Coronary artery (tissue), 2 donors: ENCODE data around the gene CTNNA3.

Experiments
- DNase-seq: peaks from one replicate; pipeline ENCODE4 v3.0.0-alpha.2; 2017; ENCODE audit warnings: low spot score
- H3K27ac ChIP-seq, 2 donors: fragments of 200-600 bp; sonication (generic); one replicate each; pipeline ENCODE4 v1.5.1; 2016 to 2019
- H3K4me3 ChIP-seq: fragments of 200-600 bp; sonication (generic); 2 replicates; pipeline ENCODE4 v1.5.1; 2016; ENCODE audit warnings: mild to moderate bottlenecking, moderate library complexity
- CTCF ChIP-seq: fragments of 200-600 bp; sonication (generic); IDR thresholded peaks from one replicate; pipeline ENCODE4 v1.5.1; 2019; ENCODE audit warnings: antibody characterized with exemption

Gene CTNNA3

GRCh38 chr10:66273966-66274519 lies 1422.0 kb downstream of the CTNNA3 start:
- H3K4me3 ChIP-seq: no peak overlapping the region
- no peak for DNase-seq
- no peak for TF ChIP-seq CTCF

DNA sequence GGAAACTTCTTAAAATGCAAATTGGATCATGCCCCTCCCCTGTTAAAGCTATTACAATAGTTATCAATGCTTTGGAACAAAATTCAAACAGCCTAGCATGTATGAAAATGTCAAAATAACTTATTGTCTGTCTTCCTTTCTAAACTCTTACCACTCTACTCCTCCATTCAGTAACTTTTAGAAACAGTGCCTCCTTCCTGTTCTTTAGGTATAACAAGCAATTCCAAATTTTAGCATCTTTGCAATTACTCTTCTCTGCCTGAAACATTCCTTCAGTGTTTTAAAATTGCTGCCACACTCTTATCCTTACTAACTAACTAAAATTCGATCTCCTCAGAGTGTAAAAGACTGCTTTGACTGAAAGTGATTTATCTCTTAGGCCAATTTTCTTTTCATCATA lies 1430.6 kb downstream of the CTNNA3 start:
- no peak overlapping the region for H3K27ac ChIP-seq
- no peak for TF ChIP-seq CTCF
- DNase-seq: no peak
- H3K4me3 ChIP-seq: no peak overlapping the region

More at GRCh38 chr10:66273966-66274519, 1422.0 kb downstream of the CTNNA3 start:
- H3K27ac ChIP-seq: no peak overlapping the region

DNA sequence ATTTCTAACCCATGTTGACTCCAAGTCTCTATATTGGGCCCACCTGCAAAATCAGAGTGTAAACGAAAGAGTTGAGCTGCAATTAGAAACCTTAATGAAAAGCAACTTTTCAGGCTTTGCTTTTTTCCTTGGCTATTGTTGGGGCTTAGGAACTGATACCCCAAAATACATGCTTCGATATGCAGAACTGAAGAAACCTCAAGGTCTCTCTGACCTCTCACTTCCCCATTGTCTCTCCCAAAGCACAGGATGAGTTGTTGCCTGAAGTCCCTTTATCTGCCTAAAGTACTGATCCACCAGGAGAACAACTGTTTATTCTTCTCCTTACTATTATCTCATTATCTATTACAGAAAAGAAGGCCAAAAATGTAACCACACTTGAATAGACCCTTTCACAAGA lies 1436.2 kb downstream of the CTNNA3 start:
- no peak overlapping the region for H3K27ac ChIP-seq
- DNase-seq: no peak
- no peak for TF ChIP-seq CTCF
- H3K4me3 ChIP-seq: no peak overlapping the region

- no peak for TF ChIP-seq CTCF
- Histone ChIP-seq H3K27ac (no peak overlapping the region), H3K4me3 (no peak overlapping the region)
- DNase-seq: no peak
Observed at GRCh38 chr10:66258693-66259092, 1437.3 kb downstream of the CTNNA3 start.

GRCh38 chr10:66257801-66258200 lies 1438.2 kb downstream of the CTNNA3 start:
- DNase-seq: no peak
- no peak for TF ChIP-seq CTCF
- H3K27ac ChIP-seq: no peak overlapping the region

GRCh38 chr10:66252986-66253385 lies 1443.0 kb downstream of the CTNNA3 start:
- TF ChIP-seq CTCF: no peak
- Histone ChIP-seq H3K27ac (no peak overlapping the region), H3K4me3 (no peak overlapping the region)
- DNase-seq: no peak

More at GRCh38 chr10:66257801-66258200, 1438.2 kb downstream of the CTNNA3 start:
- H3K4me3 ChIP-seq: no peak overlapping the region

DNA sequence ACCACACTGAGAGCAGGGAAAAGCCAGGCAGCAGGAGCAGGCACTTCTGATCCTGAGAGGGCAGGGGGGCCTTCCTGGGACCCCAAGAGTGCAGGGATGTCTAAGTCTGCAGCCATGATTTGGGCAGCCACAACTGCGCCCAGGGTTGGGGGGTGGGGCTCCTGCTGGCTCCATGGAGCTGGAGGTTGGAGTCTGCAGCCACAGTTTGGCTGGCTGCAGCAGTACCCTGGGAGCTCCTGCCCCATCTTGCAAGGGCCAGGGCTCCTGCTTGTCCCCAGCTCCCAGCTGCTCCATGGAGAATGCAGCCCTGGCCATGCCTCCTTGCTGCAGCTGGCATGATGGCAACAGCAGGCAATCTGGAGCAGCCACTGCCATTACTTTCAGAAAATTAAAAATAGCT lies 1449.8 kb downstream of the CTNNA3 start:
- DNase-seq: no peak
- no peak for TF ChIP-seq CTCF
- no peak overlapping the region for H3K27ac ChIP-seq
- H3K4me3 ChIP-seq: no peak overlapping the region
